A673 (cell line): Measurements from ENCODE around the gene FXYD2.

Source experiments
- CTCF ChIP-seq: fragments of 300-800, 200-600 bp; sonication (generic); conservative IDR thresholded peaks from 2 replicates; pipeline ENCODE4 v1.5.1; 2017; ENCODE audit warnings: low read depth, mild to moderate bottlenecking, antibody characterized with exemption, low read length, moderate library complexity, mixed read lengths
- EZH2 ChIP-seq: fragments of 200-600 bp; sonication (generic); IDR thresholded peaks from 2 replicates; pipeline ENCODE4 v1.6.1; 2017; ENCODE audit warnings: borderline replicate concordance, low read depth, mild to moderate bottlenecking, mixed read lengths, antibody characterized with exemption, low read length; ENCODE audit not compliant: poor library complexity, severe bottlenecking

- TF ChIP-seq CTCF, result no peak
- no peak for TF ChIP-seq EZH2
Measured at GRCh38 chr11:117834838-117835443, 10.4 kb upstream of the FXYD2 start.
